OCI-LY7 (cell line): ENCODE results near the gene SPEM1. TPM values are rescaled to one million over a fixed set of nuclear protein-coding genes. Genes with fewer than 3 reads are reported as not detected.

Source experiments
- BruUV-seq: library from RNA; stranded (reverse); fragments of 400-500 nt; replicated peaks from 2 replicates; lab custom pipeline; 2021; lab: Mats Ljungman, UMichigan
- CTCF ChIA-PET: fragments of 300-600 bp; sonication (Branson Sonifier 250); formaldehyde crosslinking; loops from one replicate; lab custom pipeline; 2022; ENCODE audit warnings: antibody characterized with exemption; ENCODE audit not compliant: unreplicated experiment; lab: Charles Lee
- POLR2A ChIA-PET: fragments of 300-600 bp; sonication (Branson Sonifier 250); formaldehyde crosslinking; loops from one replicate; lab custom pipeline; 2022; ENCODE audit warnings: antibody characterized with exemption; lab: Charles Lee
- DNase-seq: peaks from one replicate; pipeline ENCODE4 v3.0.0-alpha.2; 2015; ENCODE audit warnings: low spot score
- H2AFZ ChIP-seq: fragments of 200-600 bp; sonication (generic), shearing (Covaris generic); 2 replicates; pipeline ENCODE4 v1.6.1; 2014; ENCODE audit warnings: mild to moderate bottlenecking, antibody characterized with exemption, low read length, moderate library complexity
- H3K27ac ChIP-seq: fragments of 200-600 bp; sonication (generic); 2 replicates; pipeline ENCODE4 v1.5.1; 2014; ENCODE audit warnings: mixed run types, low read depth, mild to moderate bottlenecking, moderate library complexity, low read length, inconsistent platforms; ENCODE audit not compliant: poor library complexity, severe bottlenecking
- H3K36me3 ChIP-seq: fragments of 200-600 bp; sonication (generic); 2 replicates; pipeline ENCODE4 v1.6.1; 2014; ENCODE audit warnings: mild to moderate bottlenecking, antibody characterized with exemption, low read length, moderate library complexity, mixed read lengths; ENCODE audit not compliant: insufficient read depth
- H3K4me1 ChIP-seq: fragments of 200-600 bp; sonication (generic); 2 replicates; pipeline ENCODE4 v1.5.1; 2014; ENCODE audit warnings: mild to moderate bottlenecking, low read length; ENCODE audit not compliant: insufficient read depth, poor library complexity, severe bottlenecking
- H3K4me2 ChIP-seq: fragments of 200-600 bp; sonication (generic); 2 replicates; pipeline ENCODE4 v1.6.1; 2014; ENCODE audit warnings: mild to moderate bottlenecking, low read length
- H3K4me3 ChIP-seq: fragments of 200-600 bp; sonication (generic); 2 replicates; pipeline ENCODE4 v1.5.1; 2014; ENCODE audit warnings: mild to moderate bottlenecking, low read depth, low read length; ENCODE audit not compliant: poor library complexity, severe bottlenecking
- H3K79me2 ChIP-seq: fragments of 200-600 bp; sonication (generic); 2 replicates; pipeline ENCODE4 v1.6.1; 2016; ENCODE audit warnings: low read depth, mild to moderate bottlenecking, low read length, moderate library complexity, mixed read lengths; ENCODE audit not compliant: insufficient read depth
- H3K9me2 ChIP-seq: fragments of 200-600 bp; sonication (generic); 2 replicates; pipeline ENCODE4 v1.6.1; 2016; ENCODE audit warnings: mild to moderate bottlenecking, low read length, mixed read lengths; ENCODE audit not compliant: insufficient read depth
- H3K9me3 ChIP-seq: fragments of 200-600 bp; sonication (generic); 2 replicates; pipeline ENCODE4 v1.6.1; 2014; ENCODE audit warnings: mild to moderate bottlenecking, mixed run types, low read length, mixed read lengths
- H4K20me1 ChIP-seq: fragments of 200-600 bp; sonication (generic); 2 replicates; pipeline ENCODE4 v1.6.1; 2014; ENCODE audit warnings: mild to moderate bottlenecking, antibody characterized with exemption, low read length, moderate library complexity, mixed read lengths; ENCODE audit not compliant: insufficient read depth
- CTCF ChIP-seq: fragments of 200-600 bp; sonication (generic); conservative IDR thresholded peaks from 2 replicates; pipeline ENCODE4 v1.5.1; 2014; ENCODE audit warnings: mild to moderate bottlenecking, antibody characterized with exemption, low read length, moderate library complexity, mixed read lengths
- EZH2phosphoT487 ChIP-seq: fragments of 200-600 bp; sonication (generic); IDR thresholded peaks from 2 replicates; pipeline ENCODE4 v1.6.1; 2018; ENCODE audit warnings: low read depth, borderline replicate concordance, mild to moderate bottlenecking, mixed run types, antibody characterized with exemption, low read length, moderate library complexity, mixed read lengths
- intact Hi-C: fragments of 100-400 bp; cut with micrococcal nuclease; formaldehyde crosslinking; loops from one replicate; pipeline ENCODE4 v1.10.0; 2022; ENCODE audit not compliant: unreplicated experiment
- total RNA-seq, 2 experiments: library from RNA; depleted of rRNA in 1 of 2; stranded (reverse); fragments of >200 nt in 1 of 2; shearing (Covaris generic) in 1 of 2; gene quantifications; 2 replicates each; pipeline ENCODE4 v1.2.3, GENCODE V29; 2014 to 2022

The SPEM1 gene
- total RNA-seq, 2 experiments from 2014 or later = not detected

GRCh38 chr17:7463372-7463846 is 43.3 kb downstream of the SPEM1 start:
- Histone ChIP-seq H3K4me3 (no peak overlapping the region), H3K36me3 (0 out of 2 replicates have a peak, but pooled peaks cover 3% of the 10 kb centered on the region), H3K4me1 (peaks cover 21% of the 10 kb centered on the region), H3K27ac (no peak overlapping the region), H2AFZ (no peak overlapping the region), H4K20me1 (no peaks in the 10 kb centered on the region), H3K9me2 (no peaks in the 10 kb centered on the region), H3K79me2 (no peaks in the 10 kb centered on the region), H3K9me3 (no peaks in the 10 kb centered on the region), H3K4me2 (no peak overlapping the region)
- ChIA-PET POLR2A (interaction anchor here (0.5 kb wide), 1 partner anchor 7 kb away, joined by 4 read pairs; no protein-coding TSS in a partner anchor), CTCF (no interaction called here)
- TF ChIP-seq EZH2phosphoT487 (no peak), CTCF (no peak)
- intact Hi-C loops = no loop called here
- BruUV-seq = no TSS peak
- no peak for DNase-seq

GRCh38 chr17:7464081-7464480 is 44.0 kb downstream of the SPEM1 start:
- no TSS peak for BruUV-seq
- H3K9me3 ChIP-seq = no peaks in the 10 kb centered on the region
- H4K20me1 ChIP-seq = no peaks in the 10 kb centered on the region
- H3K4me1 ChIP-seq = peaks cover 21% of the 10 kb centered on the region
- H2AFZ ChIP-seq = no peak overlapping the region
- H3K4me3 ChIP-seq = no peak overlapping the region
- intact Hi-C loops = no loop called here
- no peaks in the 10 kb centered on the region for H3K79me2 ChIP-seq
- H3K27ac ChIP-seq = no peak overlapping the region
- TF ChIP-seq CTCF = no peak
- no peak for TF ChIP-seq EZH2phosphoT487
- H3K36me3 ChIP-seq = no peaks in the 10 kb centered on the region
- no peak overlapping the region for H3K4me2 ChIP-seq
- ChIA-PET POLR2A (interaction anchor here (0.5 kb wide), 1 partner anchor 8 kb away, joined by 4 read pairs; no protein-coding TSS in a partner anchor), CTCF (no interaction called here)
- no peaks in the 10 kb centered on the region for H3K9me2 ChIP-seq
- DNase-seq = no peak

GRCh38 chr17:7465597-7466275 is 45.6 kb downstream of the SPEM1 start:
- H3K4me3 ChIP-seq = no peak overlapping the region
- no peaks in the 10 kb centered on the region for H3K9me3 ChIP-seq
- no peaks in the 10 kb centered on the region for H3K36me3 ChIP-seq
- no peaks in the 10 kb centered on the region for H4K20me1 ChIP-seq
- peaks cover 15% of the 10 kb centered on the region for H3K4me1 ChIP-seq
- no peaks in the 10 kb centered on the region for H3K9me2 ChIP-seq
- DNase-seq = no peak
- H3K27ac ChIP-seq = no peak overlapping the region
- ChIA-PET POLR2A (no interaction called here), CTCF (interaction anchor here (0.6 kb wide), 1 partner anchor 209 kb away, joined by 4 read pairs; no protein-coding TSS in a partner anchor)
- no peak overlapping the region for H2AFZ ChIP-seq
- no TSS peak for BruUV-seq
- H3K4me2 ChIP-seq = no peak overlapping the region
- TF ChIP-seq CTCF (no peak), EZH2phosphoT487 (no peak)
- H3K79me2 ChIP-seq = no peaks in the 10 kb centered on the region
- intact Hi-C loops = no loop called here
